OCI-LY1 (cell line): ENCODE results near the gene AURKB.

Experiments used
- CTCF ChIP-seq: fragments of 200-600 bp; sonication (generic), shearing (Covaris generic); IDR thresholded peaks from 2 replicates; pipeline ENCODE4 v1.5.1; 2017; ENCODE audit warnings: mild to moderate bottlenecking, antibody characterized with exemption, low read length, moderate library complexity, mixed read lengths
- EZH2 ChIP-seq: fragments of 200-600 bp; sonication (generic), shearing (Covaris generic); IDR thresholded peaks from 2 replicates; pipeline ENCODE4 v1.8.0; 2017; ENCODE audit warnings: borderline replicate concordance, mixed run types, mild to moderate bottlenecking, antibody characterized with exemption, low read length, moderate library complexity, mixed read lengths

GRCh38 chr17:8162997-8163977 is 47.1 kb downstream of the AURKB start:
- TF ChIP-seq CTCF (no peak), EZH2 (no peak)
